Natural killer cell treated with Interleukin-12 subunit alpha and Interleukin-12 subunit beta and Interleukin-15 and Interleukin-18, amount 100 ng/mL, for 72 hours (primary cell): ENCODE data around the gene KCNH1. TPM values are rescaled to one million over a fixed set of nuclear protein-coding genes. Genes with fewer than 3 reads are reported as not detected.

Source experiments
- ATAC-seq, 2 donors: fragments of 150-1000 bp; cut with Tn5 transposase in 1 of 2; sonication (Bioruptor Pico), chemical (Tn5 transposase) in 1 of 2; 2 replicates each; pipeline ENCODE4 v1.10.0; 2021
- DNase-seq: peaks from one replicate; pipeline ENCODE4 v3.0.0; 2022; ENCODE audit warnings: low spot score
- H3K27ac Mint-ChIP-seq, 2 donors: 1 replicate in 1 of 2; 2 replicates in 1 of 2; pipeline ENCODE4 v1.8.0; 2022; ENCODE audit warnings: mixed read lengths in 2 of 2, mild to moderate bottlenecking in 1 of 2, moderate library complexity in 1 of 2
- H3K27me3 Mint-ChIP-seq, 2 donors: 1 replicate in 1 of 2; 2 replicates in 1 of 2; pipeline ENCODE4 v1.8.0; 2022; ENCODE audit warnings: mixed read lengths in 2 of 2
- H3K36me3 Mint-ChIP-seq: one replicate; pipeline ENCODE4 v1.8.0; 2022; ENCODE audit warnings: mixed read lengths
- H3K4me1 Mint-ChIP-seq, 2 donors: 1 replicate in 1 of 2; 2 replicates in 1 of 2; pipeline ENCODE4 v1.8.0; 2022; ENCODE audit warnings: low read depth in 2 of 2, mixed read lengths in 2 of 2, mild to moderate bottlenecking in 1 of 2
- H3K4me3 Mint-ChIP-seq: one replicate; pipeline ENCODE4 v1.8.0; 2022; ENCODE audit warnings: mixed read lengths
- H3K9me3 Mint-ChIP-seq: 2 replicates; pipeline ENCODE4 v1.8.0; 2022; ENCODE audit warnings: mixed read lengths
- total RNA-seq, 2 donors: library from RNA; stranded (reverse); gene quantifications; one replicate each; pipeline ENCODE4 v1.2.3, GENCODE V29; 2022

Gene KCNH1
- total RNA-seq, 2 donors from 2014 or later, result not detected

GRCh38 chr1:210746024-210746731 lies 387.8 kb downstream of the KCNH1 start:
- Mint-ChIP-seq H3K27me3 (peaks cover 4 to 25% of the 10 kb centered on the region in 2 donors), H3K9me3 (no peaks in the 10 kb centered on the region), H3K27ac (no peak overlapping the region), H3K4me1 (no peaks in the 10 kb centered on the region), H3K4me3 (no peak overlapping the region), H3K36me3 (no peaks in the 10 kb centered on the region)
- DNase-seq (no peak), ATAC-seq (no peak)

DNA sequence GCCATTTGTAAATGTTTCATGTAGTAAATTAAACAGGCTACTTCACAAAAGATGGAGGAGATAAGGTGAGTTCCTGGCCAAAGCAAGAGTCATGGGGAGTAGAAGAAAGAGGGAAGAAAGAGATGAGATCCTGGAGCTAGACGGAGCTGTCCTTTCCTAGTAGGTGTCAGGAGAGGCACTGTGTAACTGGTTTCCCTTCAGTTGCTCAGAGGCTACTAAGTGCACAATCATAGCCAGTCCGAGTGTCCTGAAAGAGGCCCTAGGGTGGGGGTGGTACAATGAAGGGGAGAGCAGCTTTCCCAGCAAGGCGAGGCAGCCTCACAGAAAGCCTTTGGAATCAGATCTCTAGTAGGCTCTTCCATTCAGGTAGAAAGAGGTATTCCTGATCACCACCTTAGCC lies 390.9 kb downstream of the KCNH1 start:
- no peak overlapping the region for H3K27ac Mint-ChIP-seq
- no peak for DNase-seq
- H3K4me3 Mint-ChIP-seq, result no peak overlapping the region
- no peak for ATAC-seq
- H3K4me1 Mint-ChIP-seq, result no peaks in the 10 kb centered on the region
- H3K9me3 Mint-ChIP-seq, result no peaks in the 10 kb centered on the region
- H3K36me3 Mint-ChIP-seq, result no peaks in the 10 kb centered on the region
- H3K27me3 Mint-ChIP-seq, result peaks cover 1 to 23% of the 10 kb centered on the region in 2 donors

GRCh38 chr1:210741564-210741963 lies 392.4 kb downstream of the KCNH1 start:
- H3K4me3 Mint-ChIP-seq, result no peak overlapping the region
- H3K27ac Mint-ChIP-seq, result no peak overlapping the region
- H3K36me3 Mint-ChIP-seq, result no peaks in the 10 kb centered on the region
- no peak for ATAC-seq
- H3K27me3 Mint-ChIP-seq, result peaks cover 8 to 26% of the 10 kb centered on the region in 2 donors
- no peaks in the 10 kb centered on the region for H3K9me3 Mint-ChIP-seq
- no peak for DNase-seq
- H3K4me1 Mint-ChIP-seq, result no peaks in the 10 kb centered on the region

GRCh38 chr1:210739627-210740026 lies 394.3 kb downstream of the KCNH1 start:
- ATAC-seq, result no peak
- Mint-ChIP-seq H3K27ac (no peak overlapping the region), H3K27me3 (peaks cover 10 to 38% of the 10 kb centered on the region in 2 donors), H3K36me3 (no peaks in the 10 kb centered on the region), H3K4me1 (no peaks in the 10 kb centered on the region), H3K4me3 (no peak overlapping the region), H3K9me3 (no peaks in the 10 kb centered on the region)
- DNase-seq, result no peak

- Mint-ChIP-seq H3K36me3 (no peaks in the 10 kb centered on the region), H3K27ac (no peak overlapping the region), H3K4me1 (no peaks in the 10 kb centered on the region), H3K4me3 (no peak overlapping the region), H3K27me3 (peaks cover 10 to 42% of the 10 kb centered on the region in 2 donors), H3K9me3 (no peaks in the 10 kb centered on the region)
- DNase-seq (no peak), ATAC-seq (no peak)
Observed at GRCh38 chr1:210738256-210738655, 395.7 kb downstream of the KCNH1 start.

GRCh38 chr1:210736713-210737112 lies 397.2 kb downstream of the KCNH1 start:
- Mint-ChIP-seq H3K4me3 (no peak overlapping the region), H3K9me3 (no peaks in the 10 kb centered on the region), H3K36me3 (no peaks in the 10 kb centered on the region), H3K4me1 (no peaks in the 10 kb centered on the region), H3K27me3 (peaks cover 10 to 37% of the 10 kb centered on the region in 2 donors), H3K27ac (no peak overlapping the region)
- no peak for ATAC-seq
- no peak for DNase-seq

- Mint-ChIP-seq H3K27ac (no peak overlapping the region), H3K4me1 (peaks cover 6 to 9% of the 10 kb centered on the region in 2 donors), H3K36me3 (no peaks in the 10 kb centered on the region)
Observed at GRCh38 chr1:210731597-210731996, 402.4 kb downstream of the KCNH1 start.

DNA sequence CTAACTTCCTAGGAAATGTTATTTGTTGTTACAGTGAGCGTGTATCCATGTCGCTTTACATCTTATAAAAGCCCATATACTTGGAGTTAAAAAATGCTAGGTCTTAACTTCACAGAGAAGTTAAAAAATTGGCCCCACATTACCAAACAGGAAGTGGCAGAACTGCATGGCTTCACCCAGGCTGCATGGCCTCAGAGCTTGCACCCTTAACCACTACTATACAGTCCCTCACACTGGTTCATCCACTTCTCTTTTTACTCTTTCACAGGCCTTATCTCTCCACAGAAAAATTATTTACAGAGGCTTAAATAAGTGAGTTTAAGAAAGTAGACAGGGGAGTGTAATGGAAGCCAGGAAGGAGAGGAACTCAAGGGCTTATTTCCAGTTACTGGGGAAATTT lies 402.8 kb downstream of the KCNH1 start:
- ATAC-seq, result no peak
- Mint-ChIP-seq H3K27ac (no peak overlapping the region), H3K36me3 (no peaks in the 10 kb centered on the region), H3K27me3 (peaks cover 6 to 18% of the 10 kb centered on the region in 2 donors), H3K9me3 (peaks cover 4% of the 10 kb centered on the region), H3K4me1 (peaks cover 6 to 9% of the 10 kb centered on the region in 2 donors), H3K4me3 (no peak overlapping the region)
- no peak for DNase-seq

More at GRCh38 chr1:210731597-210731996, 402.4 kb downstream of the KCNH1 start:
- Mint-ChIP-seq H3K27me3 (peaks cover 6 to 18% of the 10 kb centered on the region in 2 donors), H3K4me3 (no peak overlapping the region), H3K9me3 (peaks cover 4% of the 10 kb centered on the region)
- ATAC-seq (no peak), DNase-seq (no peak)

- peaks cover 4% of the 10 kb centered on the region for H3K9me3 Mint-ChIP-seq
- no peak for DNase-seq
- no peak overlapping the region for H3K4me3 Mint-ChIP-seq
- H3K27me3 Mint-ChIP-seq, result peaks cover 8 to 17% of the 10 kb centered on the region in 2 donors
- H3K27ac Mint-ChIP-seq, result no peak overlapping the region
- no peak for ATAC-seq
- H3K36me3 Mint-ChIP-seq, result no peaks in the 10 kb centered on the region
- peaks cover 6 to 9% of the 10 kb centered on the region in 2 donors for H3K4me1 Mint-ChIP-seq
Observed at GRCh38 chr1:210730023-210730422, 403.9 kb downstream of the KCNH1 start.

GRCh38 chr1:210728437-210729149 lies 405.4 kb downstream of the KCNH1 start:
- DNase-seq, result no peak
- Mint-ChIP-seq H3K4me1 (peaks cover 6 to 9% of the 10 kb centered on the region in 2 donors), H3K9me3 (peaks cover 4% of the 10 kb centered on the region), H3K27me3 (peaks cover 8 to 13% of the 10 kb centered on the region in 2 donors), H3K36me3 (no peaks in the 10 kb centered on the region), H3K4me3 (no peak overlapping the region), H3K27ac (no peak overlapping the region)
- ATAC-seq, result no peak

GRCh38 chr1:210727709-210728108 lies 406.2 kb downstream of the KCNH1 start:
- Mint-ChIP-seq H3K9me3 (peaks cover 4% of the 10 kb centered on the region), H3K27ac (no peak overlapping the region), H3K27me3 (peaks cover 7 to 8% of the 10 kb centered on the region in 2 donors), H3K36me3 (no peaks in the 10 kb centered on the region), H3K4me1 (peaks cover 6 to 9% of the 10 kb centered on the region in 2 donors), H3K4me3 (no peak overlapping the region)
- ATAC-seq, result no peak
- no peak for DNase-seq

DNA sequence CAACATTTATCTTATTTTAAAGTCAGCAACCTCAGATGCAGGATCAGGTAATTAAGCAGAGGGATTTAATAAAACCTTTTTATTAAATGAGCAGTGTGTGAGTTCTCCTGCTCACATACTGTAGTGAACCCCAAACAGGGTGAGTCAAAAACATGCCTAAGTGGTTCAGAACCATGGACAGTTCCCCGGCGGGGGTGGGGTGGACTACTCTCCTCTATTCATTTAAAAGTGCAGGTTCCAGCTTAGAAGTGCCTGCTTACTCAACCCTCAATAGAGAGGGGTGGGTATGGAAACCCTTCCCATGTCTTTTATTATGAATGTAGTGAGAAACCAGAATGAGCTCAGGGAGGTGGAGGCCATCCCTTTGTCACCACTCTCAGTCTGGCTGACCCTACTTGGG lies 407.3 kb downstream of the KCNH1 start:
- DNase-seq, result no peak
- Mint-ChIP-seq H3K9me3 (peaks cover 4% of the 10 kb centered on the region), H3K27ac (no peak overlapping the region), H3K27me3 (peaks cover 7 to 8% of the 10 kb centered on the region in 2 donors), H3K36me3 (no peaks in the 10 kb centered on the region), H3K4me1 (peaks cover 6 to 9% of the 10 kb centered on the region in 2 donors), H3K4me3 (no peak overlapping the region)
- no peak for ATAC-seq

DNA sequence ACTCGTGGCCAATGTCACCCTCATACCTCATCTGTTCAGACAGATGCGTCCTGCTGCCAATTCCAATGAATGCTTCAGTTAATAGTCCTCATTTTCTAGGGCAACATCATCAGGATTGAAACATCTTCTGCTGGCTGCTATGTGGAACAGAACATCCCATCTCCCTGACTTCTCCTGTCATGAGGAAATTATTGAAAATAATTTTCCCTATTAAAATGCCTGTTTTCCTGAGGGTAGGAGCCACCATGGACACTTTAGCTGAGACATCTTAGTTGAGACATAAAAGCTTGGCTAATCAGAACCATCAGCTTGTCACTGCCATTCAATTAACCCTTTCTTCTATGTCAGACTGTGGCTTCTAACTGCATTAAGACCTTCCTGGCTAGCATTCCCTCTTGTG lies 409.2 kb downstream of the KCNH1 start:
- H3K27ac Mint-ChIP-seq, result no peak overlapping the region
- peaks cover 4% of the 10 kb centered on the region for H3K9me3 Mint-ChIP-seq
- no peak overlapping the region for H3K4me3 Mint-ChIP-seq
- H3K27me3 Mint-ChIP-seq, result peaks cover 7 to 8% of the 10 kb centered on the region in 2 donors
- H3K36me3 Mint-ChIP-seq, result no peaks in the 10 kb centered on the region
- DNase-seq (no peak), ATAC-seq (no peak)
- no peaks in the 10 kb centered on the region for H3K4me1 Mint-ChIP-seq

DNA sequence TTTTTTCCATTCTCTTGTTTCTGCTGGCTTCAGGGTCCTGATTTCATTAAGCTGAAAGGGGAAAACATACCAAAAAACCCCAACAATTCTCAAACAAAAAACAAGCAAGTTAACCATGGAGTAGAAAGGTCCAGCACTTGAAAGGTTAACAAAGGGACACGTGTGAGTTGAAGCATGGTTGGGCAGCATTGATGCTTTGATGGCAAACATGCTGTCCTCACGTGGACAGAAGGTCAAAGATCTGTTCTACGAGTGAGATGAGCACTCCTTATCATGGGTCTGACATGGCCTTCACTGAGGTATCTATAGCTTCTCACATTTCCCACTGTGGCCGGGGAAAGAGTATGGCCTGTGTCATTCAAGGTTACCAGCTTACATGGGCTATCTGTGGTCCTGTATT lies 410.3 kb downstream of the KCNH1 start:
- DNase-seq (no peak), ATAC-seq (no peak)
- Mint-ChIP-seq H3K27ac (no peak overlapping the region), H3K9me3 (peaks cover 4% of the 10 kb centered on the region), H3K4me3 (no peak overlapping the region), H3K27me3 (peaks cover 7 to 8% of the 10 kb centered on the region in 2 donors), H3K36me3 (no peaks in the 10 kb centered on the region), H3K4me1 (no peaks in the 10 kb centered on the region)
